PC-9 (cell line): Measurements from ENCODE around the gene FAM20C. TPM values are rescaled to one million over a fixed set of nuclear protein-coding genes. Genes with fewer than 3 reads are reported as not detected.
"Not testable (repeated sequence)": the region's sequence is repeated elsewhere in the genome, so short reads cannot be mapped to it uniquely, and the experiment has no call there.

Experiments used
- BruUV-seq: library from RNA; stranded (reverse); fragments of 400-500 nt; replicated peaks from 2 replicates; lab custom pipeline; 2021; lab: Mats Ljungman, UMichigan
- CTCF ChIA-PET: fragments of 300-600 bp; sonication (Branson Sonifier 250); formaldehyde crosslinking; loops from one replicate; lab custom pipeline; 2022; ENCODE audit warnings: antibody characterized with exemption; lab: Charles Lee
- POLR2A ChIA-PET: fragments of 300-600 bp; sonication (Branson Sonifier 250); formaldehyde crosslinking; loops from one replicate; lab custom pipeline; 2022; ENCODE audit warnings: antibody characterized with exemption; ENCODE audit not compliant: unreplicated experiment; lab: Charles Lee
- DNase-seq, 2 experiments: peaks; one replicate each; pipeline versions ENCODE4 v3.0.0 to v3.0.0-alpha.2; 2015 to 2022; ENCODE audit warnings: mixed read lengths in 1 of 2
- H2AFZ ChIP-seq: fragments of 200-600 bp; sonication (generic); 2 replicates; pipeline ENCODE4 v1.8.1; 2017; ENCODE audit warnings: antibody characterized with exemption
- H3F3A ChIP-seq: fragments of 200-600 bp; sonication (generic); 2 replicates; pipeline ENCODE4 v1.8.1; 2017; ENCODE audit warnings: antibody characterized with exemption, mild to moderate bottlenecking, low read depth; ENCODE audit not compliant: insufficient read depth
- H3K27ac ChIP-seq: fragments of 200-600 bp; sonication (generic); 2 replicates; pipeline ENCODE4 v1.6.1; 2016; ENCODE audit warnings: mixed run types
- H3K27me3 ChIP-seq: fragments of 200-600 bp; sonication (generic); 2 replicates; pipeline ENCODE4 v1.6.1; 2016; ENCODE audit warnings: low read depth, mixed run types; ENCODE audit not compliant: insufficient read depth
- H3K36me3 ChIP-seq: fragments of 200-600 bp; sonication (generic); 2 replicates; pipeline ENCODE4 v1.6.1; 2016; ENCODE audit warnings: low read depth, mixed run types
- H3K4me1 ChIP-seq: fragments of 200-600 bp; sonication (generic); replicated peaks from 2 replicates; pipeline ENCODE4 v1.6.1; 2016; ENCODE audit warnings: mixed run types; ENCODE audit not compliant: insufficient read depth
- H3K4me2 ChIP-seq: fragments of 200-600 bp; sonication (generic); 2 replicates; pipeline ENCODE4 v1.6.1; 2017; ENCODE audit warnings: mixed run types
- H3K4me3 ChIP-seq: fragments of 200-600 bp; sonication (generic); 2 replicates; pipeline ENCODE4 v1.6.1; 2016; ENCODE audit warnings: mixed run types
- H3K79me2 ChIP-seq: fragments of 200-600 bp; sonication (generic); 2 replicates; pipeline ENCODE4 v1.6.1; 2017; ENCODE audit warnings: low read depth, mixed run types
- H3K9me2 ChIP-seq: fragments of 200-600 bp; sonication (generic); 2 replicates; pipeline ENCODE4 v1.8.1; 2017; ENCODE audit warnings: mild to moderate bottlenecking; ENCODE audit not compliant: insufficient read depth
- H3K9me3 ChIP-seq: fragments of 200-600 bp; sonication (generic); 2 replicates; pipeline ENCODE4 v1.8.1; 2016; ENCODE audit warnings: low read depth; ENCODE audit not compliant: insufficient read depth
- H4K20me1 ChIP-seq: fragments of 200-600 bp; sonication (generic); 2 replicates; pipeline ENCODE4 v1.8.1; 2017; ENCODE audit not compliant: insufficient read depth
- CTCF ChIP-seq: fragments of 200-600 bp; sonication (generic); conservative IDR thresholded peaks from 2 replicates; pipeline ENCODE4 v1.6.1; 2017; ENCODE audit warnings: mixed run types, antibody characterized with exemption, mild to moderate bottlenecking, moderate library complexity
- EZH2 ChIP-seq: fragments of 200-600 bp; sonication (generic); IDR thresholded peaks from 2 replicates; pipeline ENCODE4 v1.8.0; 2017; ENCODE audit warnings: antibody characterized with exemption, low read depth
- intact Hi-C: fragments of 100-400 bp; cut with micrococcal nuclease; formaldehyde crosslinking; loops from one replicate; pipeline ENCODE4 v1.10.0; 2022; ENCODE audit not compliant: unreplicated experiment
- total RNA-seq: library from RNA; stranded (reverse); gene quantifications from 2 replicates; pipeline ENCODE4 v1.2.3, GENCODE V29; 2021

FAM20C gene
- total RNA-seq, 1 experiment from 2014 or later, result 31.0 TPM

GRCh38 chr7:179948-180694 is 12.2 kb upstream of the FAM20C start:
- H3K4me1 ChIP-seq, result no peaks in the 10 kb centered on the region
- H4K20me1 ChIP-seq, result no peaks in the 10 kb centered on the region
- no peak overlapping the region for H3K4me3 ChIP-seq
- TF ChIP-seq CTCF (no peak), EZH2 (no peak)
- intact Hi-C loops, result no loop called here
- ChIA-PET CTCF (interaction anchor here (0.6 kb wide), 1 partner anchor 136 kb away, joined by 3 read pairs; no protein-coding TSS in a partner anchor), POLR2A (no interaction called here)
- H3K36me3 ChIP-seq, result no peaks in the 10 kb centered on the region
- BruUV-seq, result no TSS peak
- no peaks in the 10 kb centered on the region for H3K79me2 ChIP-seq
- H3K27me3 ChIP-seq, result peaks cover 61% of the 10 kb centered on the region
- no peak for DNase-seq
- no peak overlapping the region for H3K4me2 ChIP-seq
- no peaks in the 10 kb centered on the region for H3K9me3 ChIP-seq
- no peaks in the 10 kb centered on the region for H3K9me2 ChIP-seq
- H2AFZ ChIP-seq, result no peak overlapping the region
- no peak overlapping the region for H3K27ac ChIP-seq
- H3F3A ChIP-seq, result no peaks in the 10 kb centered on the region

GRCh38 chr7:181738-182137 is 10.6 kb upstream of the FAM20C start:
- peaks cover 58% of the 10 kb centered on the region for H3K27me3 ChIP-seq

GRCh38 chr7:182502-182901 is 9.9 kb upstream of the FAM20C start:
- H3K36me3 ChIP-seq, H3K4me1 ChIP-seq, H3K4me3 ChIP-seq, H3K4me2 ChIP-seq, H3K9me2 ChIP-seq, BruUV-seq, H3K9me3 ChIP-seq, H3K79me2 ChIP-seq, intact Hi-C loops, CTCF ChIA-PET, H3K27ac ChIP-seq, DNase-seq, H2AFZ ChIP-seq, H4K20me1 ChIP-seq, H3F3A ChIP-seq: not testable (repeated sequence)
- peaks cover 51% of the 10 kb centered on the region for H3K27me3 ChIP-seq
- POLR2A ChIA-PET, result interaction anchor here (0.9 kb wide), 1 partner anchor 9 kb away, joined by 6 read pairs; no protein-coding TSS in a partner anchor

More at GRCh38 chr7:181738-182137, 10.6 kb upstream of the FAM20C start:
- no peaks in the 10 kb centered on the region for H3K36me3 ChIP-seq
- DNase-seq, result no peak
- no peaks in the 10 kb centered on the region for H3K4me1 ChIP-seq
- intact Hi-C loops, result no loop called here
- no peaks in the 10 kb centered on the region for H3K79me2 ChIP-seq
- H4K20me1 ChIP-seq, result no peaks in the 10 kb centered on the region
- H3K27ac ChIP-seq, result no peak overlapping the region
- H3K9me2 ChIP-seq, result no peaks in the 10 kb centered on the region
- H3K4me3 ChIP-seq, result no peak overlapping the region
- CTCF ChIA-PET, result no interaction called here
- POLR2A ChIA-PET, result no interaction called here
- no TSS peak for BruUV-seq
- no peaks in the 10 kb centered on the region for H3F3A ChIP-seq
- H3K9me3 ChIP-seq, result no peaks in the 10 kb centered on the region
- TF ChIP-seq EZH2 (no peak), CTCF (no peak)
- H2AFZ ChIP-seq, result no peak overlapping the region
- no peak overlapping the region for H3K4me2 ChIP-seq
